Endothelial cell (in vitro differentiated cells): ENCODE data around the gene NT5DC3. TPM values are rescaled to one million over a fixed set of nuclear protein-coding genes. Genes with fewer than 3 reads are reported as not detected.

Source experiments
- DNase-seq: peaks from one replicate; pipeline ENCODE4 v3.0.0; 2021; ENCODE audit warnings: low spot score
- H3K27ac Mint-ChIP-seq: one replicate; pipeline ENCODE4 v1.8.0; 2021; ENCODE audit warnings: mixed read lengths, inconsistent platforms; ENCODE audit not compliant: unreplicated experiment
- H3K27me3 Mint-ChIP-seq: one replicate; pipeline ENCODE4 v1.8.0; 2021; ENCODE audit warnings: mild to moderate bottlenecking, moderate library complexity, mixed read lengths, inconsistent platforms; ENCODE audit not compliant: unreplicated experiment
- H3K36me3 Mint-ChIP-seq: one replicate; pipeline ENCODE4 v1.8.0; 2021; ENCODE audit warnings: mild to moderate bottlenecking, low read depth, mixed read lengths, inconsistent platforms; ENCODE audit not compliant: unreplicated experiment
- H3K4me1 Mint-ChIP-seq: one replicate; pipeline ENCODE4 v1.8.0; 2021; ENCODE audit warnings: mild to moderate bottlenecking, mixed read lengths, inconsistent platforms; ENCODE audit not compliant: unreplicated experiment
- H3K4me3 Mint-ChIP-seq: one replicate; pipeline ENCODE4 v1.8.0; 2021; ENCODE audit warnings: mild to moderate bottlenecking, mixed read lengths, inconsistent platforms; ENCODE audit not compliant: unreplicated experiment
- H3K9me3 Mint-ChIP-seq: one replicate; pipeline ENCODE4 v1.8.0; 2021; ENCODE audit warnings: mixed read lengths, inconsistent platforms; ENCODE audit not compliant: unreplicated experiment
- total RNA-seq: library from RNA; stranded (reverse); fragmentation: NEBNext Ultra II Directional; extraction: Animal tissue kit (Norgen Biotek cat#: 25700); gene quantifications from one replicate; pipeline ENCODE4 v1.2.1, GENCODE V29; 2021; ENCODE audit not compliant: unreplicated experiment
- TF ChIP-seq, protein P1 (sequence below): fragments of 200-600 bp; sonication (generic); IDR thresholded peaks from one replicate; pipeline ENCODE4 v1.5.0; 2021; ENCODE audit warnings: antibody characterized with exemption; ENCODE audit not compliant: unreplicated experiment

NT5DC3 gene
- total RNA-seq, 1 donor from 2014 or later, result 1.3 TPM

DNA sequence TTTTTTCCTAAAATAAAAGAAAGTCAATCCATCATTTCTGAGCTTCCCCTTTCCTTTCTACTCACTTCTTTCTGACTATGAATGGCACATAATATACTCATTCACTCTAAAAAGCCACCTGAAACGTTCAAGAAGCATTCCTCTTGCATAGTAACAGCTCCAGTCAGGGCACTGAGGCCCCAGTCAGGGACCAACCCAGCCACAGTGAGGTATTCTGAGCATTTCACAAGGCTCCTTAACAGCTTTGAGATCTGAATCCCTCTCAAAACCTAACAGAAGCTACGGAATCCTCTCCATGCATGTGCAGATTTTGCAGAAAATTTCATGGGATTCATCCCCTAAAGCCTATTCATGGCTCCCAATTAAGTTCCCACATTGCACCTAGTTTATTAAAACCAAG is 23.2 kb downstream of the NT5DC3 start:
- Mint-ChIP-seq H3K27me3 (no peaks in the 10 kb centered on the region), H3K9me3 (no peaks in the 10 kb centered on the region), H3K27ac (no peak overlapping the region), H3K4me1 (no peaks in the 10 kb centered on the region), H3K4me3 (no peak overlapping the region), H3K36me3 (no peaks in the 10 kb centered on the region)
- TF ChIP-seq, protein P1, sequence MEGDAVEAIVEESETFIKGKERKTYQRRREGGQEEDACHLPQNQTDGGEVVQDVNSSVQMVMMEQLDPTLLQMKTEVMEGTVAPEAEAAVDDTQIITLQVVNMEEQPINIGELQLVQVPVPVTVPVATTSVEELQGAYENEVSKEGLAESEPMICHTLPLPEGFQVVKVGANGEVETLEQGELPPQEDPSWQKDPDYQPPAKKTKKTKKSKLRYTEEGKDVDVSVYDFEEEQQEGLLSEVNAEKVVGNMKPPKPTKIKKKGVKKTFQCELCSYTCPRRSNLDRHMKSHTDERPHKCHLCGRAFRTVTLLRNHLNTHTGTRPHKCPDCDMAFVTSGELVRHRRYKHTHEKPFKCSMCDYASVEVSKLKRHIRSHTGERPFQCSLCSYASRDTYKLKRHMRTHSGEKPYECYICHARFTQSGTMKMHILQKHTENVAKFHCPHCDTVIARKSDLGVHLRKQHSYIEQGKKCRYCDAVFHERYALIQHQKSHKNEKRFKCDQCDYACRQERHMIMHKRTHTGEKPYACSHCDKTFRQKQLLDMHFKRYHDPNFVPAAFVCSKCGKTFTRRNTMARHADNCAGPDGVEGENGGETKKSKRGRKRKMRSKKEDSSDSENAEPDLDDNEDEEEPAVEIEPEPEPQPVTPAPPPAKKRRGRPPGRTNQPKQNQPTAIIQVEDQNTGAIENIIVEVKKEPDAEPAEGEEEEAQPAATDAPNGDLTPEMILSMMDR, result no peak
- DNase-seq, result no peak

DNA sequence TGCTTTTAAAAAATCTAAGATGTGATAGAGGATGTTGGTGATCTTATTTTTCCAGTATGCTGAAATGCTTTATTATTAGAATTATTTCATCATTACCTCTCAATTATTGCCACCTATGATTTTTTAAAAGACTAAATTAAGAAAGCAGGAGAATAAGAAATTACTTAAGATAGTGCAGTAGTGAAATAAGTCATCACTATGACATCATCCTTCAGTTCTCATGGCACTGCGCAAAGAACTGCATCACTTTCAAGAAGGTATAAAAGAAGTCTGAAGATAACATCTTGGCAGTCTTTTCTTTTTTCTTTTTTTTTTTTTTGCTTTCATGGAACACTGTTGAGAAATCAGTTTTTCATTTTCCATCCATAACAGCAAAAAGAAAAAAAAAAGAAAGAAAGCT is 24.4 kb downstream of the NT5DC3 start:
- Mint-ChIP-seq H3K27me3 (no peaks in the 10 kb centered on the region), H3K9me3 (no peaks in the 10 kb centered on the region), H3K4me3 (no peak overlapping the region), H3K36me3 (no peaks in the 10 kb centered on the region), H3K4me1 (no peaks in the 10 kb centered on the region), H3K27ac (no peak overlapping the region)
- no peak for DNase-seq
- TF ChIP-seq, protein P1, result no peak

DNA sequence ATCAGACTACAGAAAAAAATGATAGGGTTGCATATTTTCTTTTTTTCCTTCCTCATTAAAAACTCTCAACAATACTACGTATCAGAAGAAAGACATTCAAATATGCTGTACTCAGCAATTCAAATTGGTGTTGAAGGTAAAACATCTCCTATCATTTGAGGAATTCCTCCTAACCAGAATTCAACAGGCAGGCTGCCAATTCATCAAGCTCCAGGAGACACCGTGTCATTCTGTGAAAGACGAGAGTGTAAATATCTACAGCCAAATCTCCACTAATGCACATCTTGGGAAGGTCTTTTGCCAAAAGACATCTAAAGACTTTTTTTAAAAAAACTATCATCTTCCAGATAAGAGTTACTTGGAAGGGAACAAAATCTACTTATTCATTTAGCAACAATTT is 26.6 kb downstream of the NT5DC3 start:
- Mint-ChIP-seq H3K27me3 (no peaks in the 10 kb centered on the region), H3K36me3 (no peaks in the 10 kb centered on the region)
- TF ChIP-seq, protein P1, result no peak

DNA sequence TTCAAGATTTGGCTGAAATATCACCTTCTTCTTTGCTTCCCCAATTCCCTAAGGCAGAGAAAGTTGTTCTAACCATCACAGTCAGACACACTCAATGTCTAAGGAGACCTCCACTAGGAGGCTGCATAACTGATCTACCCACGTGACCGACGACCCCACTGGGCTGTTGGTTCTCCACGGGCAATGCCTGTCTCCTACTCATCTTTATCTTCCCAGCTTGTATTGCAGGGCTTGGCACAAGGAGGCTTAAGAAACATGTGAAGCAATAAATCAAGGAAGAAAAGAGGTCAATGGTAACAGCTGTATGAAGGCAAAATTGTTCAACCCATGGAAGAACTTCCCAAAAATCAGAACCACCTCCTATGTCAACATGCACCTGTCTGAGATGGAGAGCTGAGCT is 27.1 kb downstream of the NT5DC3 start:
- Mint-ChIP-seq H3K9me3 (no peaks in the 10 kb centered on the region), H3K4me3 (no peak overlapping the region), H3K27me3 (no peaks in the 10 kb centered on the region), H3K4me1 (no peaks in the 10 kb centered on the region), H3K36me3 (no peaks in the 10 kb centered on the region), H3K27ac (no peak overlapping the region)
- TF ChIP-seq, protein P1, result no peak
- no peak for DNase-seq

More for the DNA sequence above, 26.6 kb downstream of the NT5DC3 start:
- Mint-ChIP-seq H3K9me3 (no peaks in the 10 kb centered on the region), H3K27ac (no peak overlapping the region), H3K4me3 (no peak overlapping the region), H3K4me1 (no peaks in the 10 kb centered on the region)
- no peak for DNase-seq

DNA sequence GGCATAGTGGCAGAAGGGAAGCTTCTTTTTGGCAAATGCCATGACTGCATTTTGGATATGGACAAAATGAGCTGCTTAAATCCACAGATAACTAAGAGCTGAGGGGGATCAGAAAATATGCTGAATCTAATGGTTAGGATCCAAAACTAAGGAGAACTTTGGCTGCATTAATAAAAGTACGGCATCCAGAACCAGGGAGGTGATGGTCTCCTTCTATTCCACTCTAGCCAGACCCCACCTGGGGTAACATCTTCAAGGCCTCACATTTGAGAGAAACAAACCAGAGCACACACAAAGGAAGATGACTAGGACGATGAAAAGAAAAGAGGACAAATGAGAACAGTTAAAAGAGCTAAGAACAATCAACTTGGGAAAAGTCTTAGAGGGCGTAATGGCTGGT is 27.6 kb downstream of the NT5DC3 start:
- Mint-ChIP-seq H3K36me3 (no peaks in the 10 kb centered on the region), H3K27ac (no peak overlapping the region), H3K4me1 (no peaks in the 10 kb centered on the region), H3K9me3 (no peaks in the 10 kb centered on the region), H3K27me3 (no peaks in the 10 kb centered on the region), H3K4me3 (no peak overlapping the region)
- TF ChIP-seq, protein P1, result no peak
- DNase-seq, result no peak
